ENCODE data around the gene CHIA.

CHIA gene

DNA sequence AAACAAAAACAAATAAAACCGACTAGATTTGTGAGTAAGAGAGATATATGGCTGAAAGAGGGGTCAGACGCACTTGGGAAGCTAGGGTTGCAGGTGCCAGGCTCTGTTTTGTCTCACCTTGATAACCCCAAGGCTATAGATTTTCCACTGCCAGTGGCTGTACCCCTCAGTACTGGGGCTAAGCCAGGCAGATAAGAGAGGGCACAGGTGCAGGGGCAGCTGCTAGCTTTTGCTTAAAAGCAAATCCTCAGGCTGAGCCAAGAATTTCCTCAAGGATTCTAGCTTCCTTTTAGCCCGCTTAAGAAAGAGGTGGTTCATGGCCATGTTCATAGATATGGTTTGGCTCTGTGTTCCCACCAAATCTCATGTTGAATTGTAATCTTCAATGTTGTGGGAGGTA, 79.0 kb downstream of the CHIA start:
- no peak for TF ChIP-seq TAF1 (IDR thresholded peaks at IDR 0.05; ENCODE audit: borderline replicate concordance, insufficient read depth, low read length)
- no peak for TF ChIP-seq POLR2AphosphoS5 (IDR thresholded peaks at IDR 0.05; ENCODE audit: low read depth, low read length)
- no peak for TF ChIP-seq FOXP2 (optimal IDR thresholded peaks at IDR 0.05; ENCODE audit: borderline replicate concordance, extremely low read depth, extremely low read length, insufficient read depth)
- no peak for TF ChIP-seq SIN3A (IDR thresholded peaks at IDR 0.05; ENCODE audit: borderline replicate concordance, insufficient read depth, low read length)
- TF ChIP-seq REST (IDR thresholded peaks at IDR 0.05; ENCODE audit: insufficient read depth in 1 of 2, low read depth in 2 of 2, low read length in 2 of 2) = no peak

Measured in PFSK-1 (cell line).